ENCODE measurements around the gene SLC2A3.
"Not testable (repeated sequence)": the region's sequence is repeated elsewhere in the genome, so short reads cannot be mapped to it uniquely, and the experiment has no call there.

DNA sequence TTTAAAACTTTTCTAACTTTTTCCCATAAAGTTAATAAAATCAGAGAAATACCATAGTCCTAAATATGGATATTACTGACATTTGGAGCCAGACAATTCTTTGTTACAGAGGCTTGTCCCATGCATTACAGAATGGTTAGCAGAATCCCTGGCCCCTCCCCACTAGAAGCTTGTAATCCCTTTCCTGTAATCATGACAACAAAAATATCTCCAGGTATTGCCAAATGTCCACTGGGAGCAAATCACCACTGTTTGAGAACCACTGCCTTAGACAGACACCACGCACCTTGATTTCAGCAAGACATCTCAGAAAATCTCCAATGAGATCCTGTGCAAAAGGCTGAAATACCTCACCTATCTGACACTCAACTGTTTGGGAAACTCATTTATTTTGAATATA, 47.5 kb upstream of the SLC2A3 start:
- TF ChIP-seq, protein P1, sequence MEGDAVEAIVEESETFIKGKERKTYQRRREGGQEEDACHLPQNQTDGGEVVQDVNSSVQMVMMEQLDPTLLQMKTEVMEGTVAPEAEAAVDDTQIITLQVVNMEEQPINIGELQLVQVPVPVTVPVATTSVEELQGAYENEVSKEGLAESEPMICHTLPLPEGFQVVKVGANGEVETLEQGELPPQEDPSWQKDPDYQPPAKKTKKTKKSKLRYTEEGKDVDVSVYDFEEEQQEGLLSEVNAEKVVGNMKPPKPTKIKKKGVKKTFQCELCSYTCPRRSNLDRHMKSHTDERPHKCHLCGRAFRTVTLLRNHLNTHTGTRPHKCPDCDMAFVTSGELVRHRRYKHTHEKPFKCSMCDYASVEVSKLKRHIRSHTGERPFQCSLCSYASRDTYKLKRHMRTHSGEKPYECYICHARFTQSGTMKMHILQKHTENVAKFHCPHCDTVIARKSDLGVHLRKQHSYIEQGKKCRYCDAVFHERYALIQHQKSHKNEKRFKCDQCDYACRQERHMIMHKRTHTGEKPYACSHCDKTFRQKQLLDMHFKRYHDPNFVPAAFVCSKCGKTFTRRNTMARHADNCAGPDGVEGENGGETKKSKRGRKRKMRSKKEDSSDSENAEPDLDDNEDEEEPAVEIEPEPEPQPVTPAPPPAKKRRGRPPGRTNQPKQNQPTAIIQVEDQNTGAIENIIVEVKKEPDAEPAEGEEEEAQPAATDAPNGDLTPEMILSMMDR (IDR thresholded peaks at IDR 0.05): not testable (repeated sequence)
- TF ChIP-seq POLR2A (IDR thresholded peaks at IDR 0.05): not testable (repeated sequence)
